Measurements from ENCODE around the gene PCDHGB1.

GRCh38 chr5:141326088-141326854 is 23.6 kb upstream of the PCDHGB1 start:
- peak in 1 of 4 donors; percentile 12 for TF ChIP-seq POLR2A (IDR thresholded peaks at IDR 0.05)
- peak in 3 of 6 experiments; percentile 22 to 26 (median 24) for TF ChIP-seq CTCF (IDR thresholded peaks at IDR 0.05)
- no peak for TF ChIP-seq EP300 (IDR thresholded peaks at IDR 0.05)
